Ishikawa (cell line): Measurements from ENCODE around the gene SLC3A2.

ENCODE experiments used
- CEBPB ChIP-seq: IDR thresholded peaks from 2 replicates; pipeline ENCODE4 v1.6.1; 2012
- CREB1 ChIP-seq: IDR thresholded peaks from 2 replicates; pipeline ENCODE4 v1.6.1; 2012; ENCODE audit warnings: low read depth
- EGR1 ChIP-seq: IDR thresholded peaks from 2 replicates; pipeline ENCODE4 v1.6.1; 2012
- EP300 ChIP-seq: IDR thresholded peaks from 2 replicates; pipeline ENCODE4 v1.6.1; 2012; ENCODE audit warnings: borderline replicate concordance
- FOXM1 ChIP-seq: IDR thresholded peaks from 2 replicates; pipeline ENCODE4 v1.6.1; 2012; ENCODE audit warnings: low read depth, borderline replicate concordance
- MAX ChIP-seq: IDR thresholded peaks from 2 replicates; pipeline ENCODE4 v1.6.1; 2012
- NFIC ChIP-seq: IDR thresholded peaks from 2 replicates; pipeline ENCODE4 v1.6.1; 2012
- RAD21 ChIP-seq: IDR thresholded peaks from 2 replicates; pipeline ENCODE4 v1.6.1; 2012; ENCODE audit warnings: low read depth
- REST ChIP-seq: IDR thresholded peaks from 2 replicates; pipeline ENCODE4 v1.6.1; 2012; ENCODE audit warnings: low read depth, mild to moderate bottlenecking
- TAF1 ChIP-seq: IDR thresholded peaks from 2 replicates; pipeline ENCODE4 v1.6.1; 2012; ENCODE audit warnings: low read depth, mild to moderate bottlenecking
- TCF12 ChIP-seq: IDR thresholded peaks from 2 replicates; pipeline ENCODE4 v1.6.1; 2012; ENCODE audit warnings: low read depth
- TEAD4 ChIP-seq: IDR thresholded peaks from 2 replicates; pipeline ENCODE4 v1.6.1; 2012
- USF1 ChIP-seq: IDR thresholded peaks from 2 replicates; pipeline ENCODE4 v1.6.1; 2012
- YY1 ChIP-seq: IDR thresholded peaks from 2 replicates; pipeline ENCODE4 v1.6.1; 2012; ENCODE audit warnings: low read depth
- ZBTB7A ChIP-seq: IDR thresholded peaks from 2 replicates; pipeline ENCODE4 v1.6.1; 2012; ENCODE audit warnings: low read depth

Gene SLC3A2

GRCh38 chr11:62925745-62926679 lies 45.3 kb downstream of the SLC3A2 start:
- TF ChIP-seq FOXM1: no peak
- TF ChIP-seq TEAD4: no peak
- no peak for TF ChIP-seq YY1
- TF ChIP-seq REST: no peak
- no peak for TF ChIP-seq EP300
- no peak for TF ChIP-seq CREB1
- TF ChIP-seq NFIC: no peak
- no peak for TF ChIP-seq RAD21
- TF ChIP-seq ZBTB7A: no peak
- no peak for TF ChIP-seq TCF12
- TF ChIP-seq TAF1: no peak
- TF ChIP-seq EGR1: no peak
- no peak for TF ChIP-seq MAX

GRCh38 chr11:62926680-62927455 lies 46.2 kb downstream of the SLC3A2 start:
- no peak for TF ChIP-seq TEAD4
- no peak for TF ChIP-seq USF1
- no peak for TF ChIP-seq TCF12
- TF ChIP-seq ZBTB7A: no peak
- no peak for TF ChIP-seq EP300
- no peak for TF ChIP-seq CREB1
- no peak for TF ChIP-seq MAX
- TF ChIP-seq YY1: no peak
- TF ChIP-seq FOXM1: no peak
- no peak for TF ChIP-seq CEBPB
- no peak for TF ChIP-seq NFIC
- no peak for TF ChIP-seq EGR1
- no peak for TF ChIP-seq RAD21
- no peak for TF ChIP-seq REST
- TF ChIP-seq TAF1: no peak

GRCh38 chr11:62928011-62928410 lies 47.3 kb downstream of the SLC3A2 start:
- TF ChIP-seq TEAD4 (no peak), CEBPB (no peak), EGR1 (no peak), CREB1 (no peak), TAF1 (no peak), FOXM1 (no peak), NFIC (no peak), YY1 (no peak), ZBTB7A (no peak), RAD21 (no peak)

- no peak for TF ChIP-seq YY1
- TF ChIP-seq RAD21: no peak
- TF ChIP-seq TEAD4: no peak
- TF ChIP-seq REST: no peak
- TF ChIP-seq FOXM1: no peak
Measured at GRCh38 chr11:62930157-62930556, 49.5 kb downstream of the SLC3A2 start.

GRCh38 chr11:62930666-62931065 lies 50.0 kb downstream of the SLC3A2 start:
- TF ChIP-seq TAF1: no peak
- no peak for TF ChIP-seq EP300
- no peak for TF ChIP-seq CEBPB
- TF ChIP-seq TEAD4: no peak
- no peak for TF ChIP-seq CREB1
- TF ChIP-seq MAX: no peak
- TF ChIP-seq REST: no peak
- TF ChIP-seq TCF12: no peak
- TF ChIP-seq EGR1: no peak
